NB4 (cell line): ENCODE data around the gene PPM1K.

ENCODE experiments used
- DNase-seq: peaks from one replicate; pipeline ENCODE4 v3.0.0; 2010; ENCODE audit warnings: low read depth
- H3K4me3 ChIP-seq: one replicate; pipeline ENCODE4 v1.5.1; 2011; ENCODE audit warnings: mild to moderate bottlenecking, low read depth, low read length, moderate library complexity
- MYC ChIP-seq: IDR thresholded peaks from 2 replicates; pipeline ENCODE4 v1.6.1; 2011; ENCODE audit warnings: low read depth, low read length
- POLR2A ChIP-seq: IDR thresholded peaks from 2 replicates; pipeline ENCODE4 v1.6.1; 2011; ENCODE audit warnings: mild to moderate bottlenecking; ENCODE audit not compliant: insufficient read length; ENCODE audit errors: extremely low read depth
- TF ChIP-seq, protein P1 (sequence below): IDR thresholded peaks from 2 replicates; pipeline ENCODE4 v1.6.1; 2011; ENCODE audit warnings: low read depth, low read length
- TF ChIP-seq, protein P2 (sequence below): IDR thresholded peaks from one replicate; pipeline ENCODE4 v1.5.1; 2012; ENCODE audit warnings: low read depth, low read length

PPM1K gene

DNA sequence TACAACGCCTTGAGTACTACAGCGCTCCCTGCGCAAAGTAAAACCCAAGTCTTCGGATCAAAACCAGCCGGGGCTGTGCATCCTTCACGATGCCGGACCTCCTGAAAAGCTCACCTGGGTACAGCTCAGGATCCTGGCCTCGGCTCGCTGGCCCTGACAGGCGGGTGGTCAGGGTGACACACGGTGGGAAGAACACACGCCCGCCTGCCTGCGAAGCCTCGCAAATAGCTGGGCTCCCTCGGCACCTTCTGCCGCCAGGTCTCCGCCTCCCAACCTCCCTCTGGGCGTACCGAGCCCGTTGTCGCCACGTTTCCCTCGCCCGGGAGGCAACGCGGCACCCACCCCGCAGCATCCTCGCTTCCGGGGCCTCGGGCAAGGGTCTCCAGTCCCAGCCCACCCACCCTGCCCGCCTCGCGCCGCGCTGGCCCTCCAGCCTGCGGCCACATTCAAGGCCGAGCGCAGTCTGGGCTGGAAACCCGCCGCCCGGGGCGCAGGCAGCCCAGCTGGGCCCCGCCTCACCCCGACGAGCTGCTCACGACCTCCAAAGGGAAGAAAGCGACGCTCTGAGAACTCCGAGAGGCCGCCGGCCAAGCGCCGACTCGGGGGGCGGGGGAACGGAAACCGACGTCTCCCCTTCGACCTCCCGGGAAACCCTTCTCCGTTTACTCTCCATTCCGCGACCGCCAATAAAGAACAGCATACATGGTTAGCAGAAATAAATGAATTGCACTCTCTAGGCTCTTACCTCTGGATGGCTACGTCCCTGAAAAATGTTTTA lies 511 bp downstream of the PPM1K start:
- TF ChIP-seq MYC (no peak), POLR2A (no peak)
- TF ChIP-seq, protein P1, sequence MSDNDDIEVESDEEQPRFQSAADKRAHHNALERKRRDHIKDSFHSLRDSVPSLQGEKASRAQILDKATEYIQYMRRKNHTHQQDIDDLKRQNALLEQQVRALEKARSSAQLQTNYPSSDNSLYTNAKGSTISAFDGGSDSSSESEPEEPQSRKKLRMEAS: no peak
- DNase-seq: peak; percentile 79
- H3K4me3 ChIP-seq: peak overlapping the region; percentile 82

DNA sequence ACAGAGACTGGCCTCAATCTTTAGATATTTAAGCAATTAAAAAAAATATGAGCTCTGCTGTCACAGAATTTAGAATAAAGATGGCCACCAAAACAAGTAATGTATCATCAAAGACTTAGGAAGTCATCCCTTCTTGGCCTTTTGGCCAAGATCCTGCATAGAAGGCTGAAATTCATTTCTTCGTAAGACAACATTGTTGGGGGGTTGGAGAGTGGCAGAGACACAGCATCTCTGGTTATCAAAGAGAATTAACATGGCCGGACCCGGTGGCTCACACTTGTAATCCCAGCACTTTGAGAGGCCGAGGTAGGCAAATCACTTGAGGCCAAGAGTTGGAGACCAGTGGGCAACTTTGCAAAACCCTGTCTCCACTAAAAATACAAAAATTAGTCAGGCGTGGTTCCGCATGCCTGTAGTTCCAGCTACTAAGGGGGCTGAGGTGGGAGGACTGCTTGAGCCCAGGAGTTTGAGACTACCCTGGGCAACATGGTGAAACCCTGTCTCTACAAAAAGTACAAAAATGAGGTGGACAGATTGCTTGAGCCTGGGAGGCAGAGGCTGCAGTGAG lies 4.0 kb downstream of the PPM1K start:
- TF ChIP-seq, protein P1: no peak
- TF ChIP-seq POLR2A: no peak
- TF ChIP-seq, protein P2, sequence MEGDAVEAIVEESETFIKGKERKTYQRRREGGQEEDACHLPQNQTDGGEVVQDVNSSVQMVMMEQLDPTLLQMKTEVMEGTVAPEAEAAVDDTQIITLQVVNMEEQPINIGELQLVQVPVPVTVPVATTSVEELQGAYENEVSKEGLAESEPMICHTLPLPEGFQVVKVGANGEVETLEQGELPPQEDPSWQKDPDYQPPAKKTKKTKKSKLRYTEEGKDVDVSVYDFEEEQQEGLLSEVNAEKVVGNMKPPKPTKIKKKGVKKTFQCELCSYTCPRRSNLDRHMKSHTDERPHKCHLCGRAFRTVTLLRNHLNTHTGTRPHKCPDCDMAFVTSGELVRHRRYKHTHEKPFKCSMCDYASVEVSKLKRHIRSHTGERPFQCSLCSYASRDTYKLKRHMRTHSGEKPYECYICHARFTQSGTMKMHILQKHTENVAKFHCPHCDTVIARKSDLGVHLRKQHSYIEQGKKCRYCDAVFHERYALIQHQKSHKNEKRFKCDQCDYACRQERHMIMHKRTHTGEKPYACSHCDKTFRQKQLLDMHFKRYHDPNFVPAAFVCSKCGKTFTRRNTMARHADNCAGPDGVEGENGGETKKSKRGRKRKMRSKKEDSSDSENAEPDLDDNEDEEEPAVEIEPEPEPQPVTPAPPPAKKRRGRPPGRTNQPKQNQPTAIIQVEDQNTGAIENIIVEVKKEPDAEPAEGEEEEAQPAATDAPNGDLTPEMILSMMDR: no peak
- no peak for TF ChIP-seq MYC
- H3K4me3 ChIP-seq: no peak overlapping the region
- DNase-seq: no peak

DNA sequence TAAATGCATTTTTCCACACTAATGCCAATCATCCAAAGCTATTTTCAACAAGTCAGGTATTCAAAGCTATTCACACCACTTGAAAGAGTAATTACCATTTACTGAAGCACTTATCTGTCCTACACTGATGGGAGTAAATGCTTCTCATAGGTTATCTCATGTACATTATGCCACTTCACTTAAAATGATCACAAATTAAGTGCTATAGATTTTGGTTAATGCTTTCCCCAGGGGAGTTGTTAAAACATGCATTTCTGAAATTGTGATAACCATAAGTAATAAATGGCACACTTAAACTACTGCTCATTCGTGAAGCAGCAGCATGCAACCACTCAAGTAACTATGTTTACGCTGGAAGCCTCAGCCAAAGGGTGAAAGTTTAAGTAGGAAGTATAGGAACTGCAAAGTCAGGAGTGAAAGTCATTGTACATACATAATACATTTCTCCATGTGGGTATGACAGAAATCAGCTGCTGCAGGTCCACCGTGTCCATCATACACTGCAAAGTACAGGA lies 6.6 kb downstream of the PPM1K start:
- TF ChIP-seq, protein P2: no peak
- TF ChIP-seq, protein P1: no peak
- TF ChIP-seq MYC (no peak), POLR2A (no peak)
- no peak overlapping the region for H3K4me3 ChIP-seq
- no peak for DNase-seq

DNA sequence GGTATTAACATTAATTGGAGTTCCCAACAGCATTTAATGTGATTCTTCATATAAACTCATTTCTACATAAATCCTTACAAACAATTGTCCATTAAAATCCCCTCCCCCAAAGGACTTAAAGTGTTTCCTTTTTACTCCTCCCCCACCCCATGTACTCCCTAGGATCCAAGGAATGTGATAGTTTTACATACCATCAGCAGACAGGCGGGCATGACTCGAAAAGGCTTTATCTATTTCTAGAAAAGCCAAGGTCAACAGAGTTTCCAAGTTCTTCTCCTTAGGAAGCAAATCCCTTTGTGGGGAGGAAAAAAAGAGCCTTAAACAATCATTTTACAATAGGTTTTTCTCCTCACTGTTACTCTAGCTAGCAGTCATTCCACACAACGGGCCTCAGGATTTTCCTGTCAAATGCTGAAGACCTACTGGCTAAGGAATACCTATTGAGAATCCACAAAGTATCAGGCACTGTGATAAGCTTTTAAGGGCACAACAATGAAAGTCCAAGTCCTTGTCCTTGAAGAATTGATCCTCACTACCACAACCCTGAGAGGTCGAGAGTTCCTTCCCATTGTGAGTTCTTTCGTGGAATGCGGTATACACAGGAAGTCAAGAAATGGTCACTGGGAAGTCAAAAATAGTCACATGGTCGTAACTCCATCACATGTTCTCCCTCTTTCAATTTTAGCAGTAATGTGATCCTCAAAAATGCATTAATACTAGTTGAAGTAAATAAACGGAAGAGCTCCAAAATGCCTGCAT lies 7.2 kb downstream of the PPM1K start:
- TF ChIP-seq, protein P1: no peak
- TF ChIP-seq, protein P2: no peak
- TF ChIP-seq POLR2A (no peak), MYC (no peak)
- H3K4me3 ChIP-seq: no peak overlapping the region
- DNase-seq: no peak

DNA sequence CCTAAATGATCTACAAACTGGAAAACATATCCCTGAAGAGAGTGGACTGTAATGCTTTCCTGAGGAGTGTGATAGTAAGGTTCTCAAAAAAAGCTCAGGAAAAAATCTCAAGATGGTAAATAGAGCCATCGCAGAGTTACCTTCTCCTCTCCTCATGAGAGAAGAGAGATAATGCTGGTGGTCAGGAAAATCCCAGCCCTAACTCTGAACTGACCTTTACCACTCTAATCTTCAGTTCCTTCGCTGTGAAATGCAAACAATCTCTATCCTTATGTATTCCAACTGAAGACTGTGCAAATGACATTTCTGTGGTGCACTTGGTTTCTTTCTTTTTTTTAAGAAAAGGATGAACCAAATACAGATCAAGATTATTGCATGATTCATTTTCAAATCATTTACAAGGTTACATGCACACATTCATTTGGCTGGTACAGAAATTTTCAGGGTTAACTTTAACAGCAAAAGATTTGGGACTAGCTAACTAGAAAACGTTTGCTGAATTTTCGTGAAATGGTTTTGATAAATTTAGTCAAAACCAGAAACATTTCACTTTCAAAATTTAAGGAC lies 8.3 kb downstream of the PPM1K start:
- no peak overlapping the region for H3K4me3 ChIP-seq
- TF ChIP-seq MYC (no peak), POLR2A (no peak)
- TF ChIP-seq, protein P2: no peak
- TF ChIP-seq, protein P1: no peak
- DNase-seq: no peak

DNA sequence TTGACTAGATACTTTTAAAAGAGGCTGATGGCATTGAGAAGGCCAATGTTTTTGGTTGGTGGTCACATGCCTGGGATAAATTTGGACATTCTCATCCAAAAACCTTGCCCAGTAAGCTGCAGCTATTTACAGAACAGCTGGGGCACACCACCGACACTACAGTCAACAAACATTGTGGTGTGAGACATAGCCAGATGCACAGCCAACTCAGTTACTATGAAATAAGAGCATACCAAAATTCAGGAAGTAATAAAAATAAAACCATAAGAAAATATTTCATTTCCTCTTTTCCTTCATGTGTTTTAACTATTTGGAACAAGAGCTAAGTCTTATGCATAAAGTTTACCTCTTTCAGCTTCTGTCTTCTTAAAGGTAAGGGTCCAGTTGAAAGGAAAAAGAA lies 8.8 kb downstream of the PPM1K start:
- no peak for TF ChIP-seq POLR2A
- TF ChIP-seq MYC: no peak
- TF ChIP-seq, protein P1: no peak
- TF ChIP-seq, protein P2: no peak
- H3K4me3 ChIP-seq: no peak overlapping the region
- peak; percentile 72 for DNase-seq
